ENCODE data around the gene PLOD3. TPM values are rescaled to one million over a fixed set of nuclear protein-coding genes. Genes with fewer than 3 reads are reported as not detected.

The PLOD3 gene
- total RNA-seq, 2 experiments from 2014 or later: 9.2 to 30.5 TPM

- TSS peak; percentile 42 for BruUV-seq (replicated peaks)
- H3K4me3 ChIP-seq (ENCODE audit: low read depth, low read length, poor library complexity, severe bottlenecking): no peak overlapping the region
- peaks cover 7% of the 10 kb centered on the region for H3K4me1 ChIP-seq (ENCODE audit: insufficient read depth, low read length, poor library complexity, severe bottlenecking)
- ChIA-PET POLR2A (interaction anchor here (1.1 kb wide), 1 partner anchor 14 kb away, joined by 4 read pairs; the partner anchor contains the start of gene ZNHIT1), CTCF (ENCODE audit: unreplicated experiment) (no interaction called here)
- no peak overlapping the region for H3K27ac ChIP-seq (ENCODE audit: low read depth, low read length, poor library complexity, severe bottlenecking)
- no peaks in the 10 kb centered on the region for H4K20me1 ChIP-seq (ENCODE audit: insufficient read depth, low read length)
- H3K36me3 ChIP-seq (ENCODE audit: insufficient read depth, low read length): peaks cover 9% of the 10 kb centered on the region; the same call in 1 of the 2 replicates
- TF ChIP-seq, protein P1, sequence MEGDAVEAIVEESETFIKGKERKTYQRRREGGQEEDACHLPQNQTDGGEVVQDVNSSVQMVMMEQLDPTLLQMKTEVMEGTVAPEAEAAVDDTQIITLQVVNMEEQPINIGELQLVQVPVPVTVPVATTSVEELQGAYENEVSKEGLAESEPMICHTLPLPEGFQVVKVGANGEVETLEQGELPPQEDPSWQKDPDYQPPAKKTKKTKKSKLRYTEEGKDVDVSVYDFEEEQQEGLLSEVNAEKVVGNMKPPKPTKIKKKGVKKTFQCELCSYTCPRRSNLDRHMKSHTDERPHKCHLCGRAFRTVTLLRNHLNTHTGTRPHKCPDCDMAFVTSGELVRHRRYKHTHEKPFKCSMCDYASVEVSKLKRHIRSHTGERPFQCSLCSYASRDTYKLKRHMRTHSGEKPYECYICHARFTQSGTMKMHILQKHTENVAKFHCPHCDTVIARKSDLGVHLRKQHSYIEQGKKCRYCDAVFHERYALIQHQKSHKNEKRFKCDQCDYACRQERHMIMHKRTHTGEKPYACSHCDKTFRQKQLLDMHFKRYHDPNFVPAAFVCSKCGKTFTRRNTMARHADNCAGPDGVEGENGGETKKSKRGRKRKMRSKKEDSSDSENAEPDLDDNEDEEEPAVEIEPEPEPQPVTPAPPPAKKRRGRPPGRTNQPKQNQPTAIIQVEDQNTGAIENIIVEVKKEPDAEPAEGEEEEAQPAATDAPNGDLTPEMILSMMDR (conservative IDR thresholded peaks at IDR 0.05; ENCODE audit: low read length): no peak
- TF ChIP-seq EZH2phosphoT487 (IDR thresholded peaks at IDR 0.05; ENCODE audit: borderline replicate concordance, low read depth, low read length): no peak
- intact Hi-C loops (cut with micrococcal nuclease; ENCODE audit: unreplicated experiment): no loop called here
- DNase-seq (ENCODE audit: low spot score): no peak
- H2AFZ ChIP-seq (ENCODE audit: low read length): no peak overlapping the region
- no peaks in the 10 kb centered on the region for H3K9me3 ChIP-seq (ENCODE audit: low read length)
- H3K4me2 ChIP-seq (ENCODE audit: low read length): no peak overlapping the region
- H3K79me2 ChIP-seq (ENCODE audit: insufficient read depth, low read depth, low read length): no peaks in the 10 kb centered on the region
- H3K9me2 ChIP-seq (ENCODE audit: insufficient read depth, low read length): no peaks in the 10 kb centered on the region
Observed at GRCh38 chr7:101232141-101232850, 14.9 kb upstream of the PLOD3 start.

DNA sequence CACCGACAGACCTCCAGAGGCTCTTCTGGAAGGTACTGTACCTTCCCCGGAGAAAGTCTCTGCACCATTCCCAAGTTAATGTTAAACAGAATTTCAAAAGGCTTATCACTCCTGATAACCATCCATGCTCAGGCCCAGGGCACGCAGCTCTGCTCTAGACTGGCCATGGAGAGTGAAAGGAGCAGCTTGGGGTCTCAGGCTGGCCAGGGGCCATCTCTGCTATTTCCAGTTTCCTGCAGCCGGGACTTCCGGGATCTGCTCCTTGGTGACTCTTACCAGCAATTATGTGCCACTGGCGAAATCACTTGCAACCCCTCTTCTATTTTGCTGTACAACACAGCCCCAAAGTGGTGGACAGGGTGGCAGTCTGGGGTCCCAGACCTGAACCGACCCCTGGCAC lies 14.3 kb upstream of the PLOD3 start:
- Histone ChIP-seq H3K4me2 (ENCODE audit: low read length) (no peak overlapping the region), H3K79me2 (ENCODE audit: insufficient read depth, low read depth, low read length) (no peaks in the 10 kb centered on the region), H3K36me3 (ENCODE audit: insufficient read depth, low read length) (peaks cover 8% of the 10 kb centered on the region; the same call in 1 of the 2 replicates), H4K20me1 (ENCODE audit: insufficient read depth, low read length) (no peaks in the 10 kb centered on the region), H3K4me1 (ENCODE audit: insufficient read depth, low read length, poor library complexity, severe bottlenecking) (peaks cover 7% of the 10 kb centered on the region), H3K27ac (ENCODE audit: low read depth, low read length, poor library complexity, severe bottlenecking) (no peak overlapping the region), H3K4me3 (ENCODE audit: low read depth, low read length, poor library complexity, severe bottlenecking) (no peak overlapping the region), H2AFZ (ENCODE audit: low read length) (no peak overlapping the region), H3K9me3 (ENCODE audit: low read length) (no peaks in the 10 kb centered on the region), H3K9me2 (ENCODE audit: insufficient read depth, low read length) (no peaks in the 10 kb centered on the region)
- ChIA-PET POLR2A (no interaction called here), CTCF (ENCODE audit: unreplicated experiment) (no interaction called here)
- DNase-seq (ENCODE audit: low spot score): no peak
- intact Hi-C loops (cut with micrococcal nuclease; ENCODE audit: unreplicated experiment): no loop called here
- TF ChIP-seq, protein P1 (conservative IDR thresholded peaks at IDR 0.05; ENCODE audit: low read length): no peak
- no peak for TF ChIP-seq EZH2phosphoT487 (IDR thresholded peaks at IDR 0.05; ENCODE audit: borderline replicate concordance, low read depth, low read length)
- no TSS peak for BruUV-seq (replicated peaks)

GRCh38 chr7:101226721-101227120 lies 9.3 kb upstream of the PLOD3 start:
- intact Hi-C loops (cut with micrococcal nuclease; ENCODE audit: unreplicated experiment): no loop called here
- Histone ChIP-seq H3K79me2 (ENCODE audit: insufficient read depth, low read depth, low read length) (no peaks in the 10 kb centered on the region), H3K9me2 (ENCODE audit: insufficient read depth, low read length) (no peaks in the 10 kb centered on the region), H3K27ac (ENCODE audit: low read depth, low read length, poor library complexity, severe bottlenecking) (no peak overlapping the region), H3K9me3 (ENCODE audit: low read length) (no peaks in the 10 kb centered on the region), H3K4me3 (ENCODE audit: low read depth, low read length, poor library complexity, severe bottlenecking) (no peak overlapping the region), H2AFZ (ENCODE audit: low read length) (no peak overlapping the region), H3K4me2 (ENCODE audit: low read length) (no peak overlapping the region), H3K4me1 (ENCODE audit: insufficient read depth, low read length, poor library complexity, severe bottlenecking) (peaks cover 7% of the 10 kb centered on the region), H4K20me1 (ENCODE audit: insufficient read depth, low read length) (no peaks in the 10 kb centered on the region), H3K36me3 (ENCODE audit: insufficient read depth, low read length) (peaks cover 30% of the 10 kb centered on the region)
- POLR2A ChIA-PET: interaction anchor here (1.3 kb wide), 1 partner anchor 59 kb away, joined by 6 read pairs; no protein-coding TSS in a partner anchor
- BruUV-seq (replicated peaks): no TSS peak
- DNase-seq (ENCODE audit: low spot score): no peak
- TF ChIP-seq EZH2phosphoT487 (IDR thresholded peaks at IDR 0.05; ENCODE audit: borderline replicate concordance, low read depth, low read length): no peak
- TF ChIP-seq, protein P1 (conservative IDR thresholded peaks at IDR 0.05; ENCODE audit: low read length): no peak
- CTCF ChIA-PET (ENCODE audit: unreplicated experiment): no interaction called here
